KG1 (cell line): ENCODE data around the gene ROPN1.

ENCODE experiments used
- DNase-seq: peaks from one replicate; lab custom pipeline; 2025; lab: John Stamatoyannopoulos, UW

ROPN1 gene

GRCh38 chr3:123947482-123947881 lies 44.4 kb downstream of the ROPN1 start:
- DNase-seq: no peak

GRCh38 chr3:123941542-123941941 lies 50.4 kb downstream of the ROPN1 start:
- no peak for DNase-seq

GRCh38 chr3:123941121-123941520 lies 50.8 kb downstream of the ROPN1 start:
- DNase-seq: no peak

GRCh38 chr3:123939706-123940105 lies 52.2 kb downstream of the ROPN1 start:
- DNase-seq: no peak

GRCh38 chr3:123936400-123936799 lies 55.5 kb downstream of the ROPN1 start:
- no peak for DNase-seq

- DNase-seq: no peak
Measured at GRCh38 chr3:123935830-123936229, 56.1 kb downstream of the ROPN1 start.

GRCh38 chr3:123934250-123934649 lies 57.7 kb downstream of the ROPN1 start:
- no peak for DNase-seq

GRCh38 chr3:123930445-123930844 lies 61.5 kb downstream of the ROPN1 start:
- no peak for DNase-seq

GRCh38 chr3:123929325-123929724 lies 62.6 kb downstream of the ROPN1 start:
- DNase-seq: no peak

- no peak for DNase-seq
Measured at GRCh38 chr3:123926396-123926795, 65.5 kb downstream of the ROPN1 start.

GRCh38 chr3:123920868-123921267 lies 71.1 kb downstream of the ROPN1 start:
- no peak for DNase-seq

- DNase-seq: no peak
Measured at GRCh38 chr3:123920383-123920782, 71.5 kb downstream of the ROPN1 start.

- no peak for DNase-seq
Measured at GRCh38 chr3:123919353-123919752, 72.6 kb downstream of the ROPN1 start.
